CD4-positive, CD25-positive, alpha-beta regulatory T cell (primary cell): ENCODE measurements around the gene NPB. TPM values are rescaled to one million over a fixed set of nuclear protein-coding genes. Genes with fewer than 3 reads are reported as not detected.

Experiments
- ATAC-seq, 2 donors: fragments of 150-1000 bp; cut with Tn5 transposase; one replicate each; pipeline ENCODE4 v1.10.0; 2021; ENCODE audit warnings: low read depth in 2 of 2, moderate number of reproducible peaks in 2 of 2, moderate library complexity in 1 of 2
- DNase-seq, 3 donors: peaks; one replicate each; pipeline versions ENCODE4 v3.0.0 to v3.0.0-alpha.2; 2012 to 2022; ENCODE audit warnings: mixed read lengths in 1 of 3
- H3K27ac ChIP-seq: one replicate; pipeline ENCODE4 v1.7.0; 2013; ENCODE audit warnings: mild to moderate bottlenecking, low read length; ENCODE audit not compliant: insufficient read depth, poor library complexity, severe bottlenecking
- H3K27me3 ChIP-seq: one replicate; pipeline ENCODE4 v1.7.0; 2013; ENCODE audit warnings: low read length; ENCODE audit not compliant: control insufficient read depth, insufficient read depth
- H3K36me3 ChIP-seq: one replicate; pipeline ENCODE4 v1.7.0; 2013; ENCODE audit warnings: mild to moderate bottlenecking, low read length, moderate library complexity; ENCODE audit not compliant: control insufficient read depth, insufficient read depth
- H3K4me1 ChIP-seq: 2 replicates; pipeline ENCODE4 v1.7.0; 2013; ENCODE audit warnings: mild to moderate bottlenecking, low read length; ENCODE audit not compliant: insufficient read depth, control insufficient read depth, poor library complexity, severe bottlenecking
- H3K4me3 ChIP-seq: one replicate; pipeline ENCODE4 v1.7.0; 2013; ENCODE audit warnings: low read depth, mild to moderate bottlenecking, low read length, moderate library complexity
- H3K9me3 ChIP-seq, 2 experiments: 1 replicate in 1 of 2; 2 replicates in 1 of 2; pipeline ENCODE4 v1.7.0; 2013; ENCODE audit warnings: low read length in 2 of 2, mild to moderate bottlenecking in 1 of 2, moderate library complexity in 1 of 2; ENCODE audit not compliant: control insufficient read depth in 2 of 2
- H3K27ac Mint-ChIP-seq, 3 donors: one replicate each; pipeline ENCODE4 v1.8.0; 2020 to 2022; ENCODE audit warnings: mild to moderate bottlenecking in 3 of 3, mixed read lengths in 3 of 3, moderate library complexity in 2 of 3
- H3K27me3 Mint-ChIP-seq: one replicate; pipeline ENCODE4 v1.8.0; 2022; ENCODE audit warnings: mild to moderate bottlenecking, mixed read lengths
- H3K36me3 Mint-ChIP-seq: one replicate; pipeline ENCODE4 v1.8.0; 2020; ENCODE audit warnings: mixed read lengths
- H3K4me1 Mint-ChIP-seq, 4 donors: one replicate each; pipeline ENCODE4 v1.8.0; 2020 to 2022; ENCODE audit warnings: mixed read lengths in 4 of 4, mild to moderate bottlenecking in 1 of 4
- H3K4me3 Mint-ChIP-seq, 4 donors: one replicate each; pipeline ENCODE4 v1.8.0; 2020 to 2022; ENCODE audit warnings: mild to moderate bottlenecking in 4 of 4, mixed read lengths in 4 of 4, moderate library complexity in 3 of 4
- H3K9me3 Mint-ChIP-seq, 7 donors: one replicate each; pipeline ENCODE4 v1.8.0; 2020 to 2022; ENCODE audit warnings: mixed read lengths in 7 of 7, mild to moderate bottlenecking in 3 of 7, moderate library complexity in 2 of 7
- polyA plus RNA-seq, 4 donors: library from polyadenylated mRNA; unstranded; fragments of 300-500 nt; fragmentation: Illumina TruSeq; gene quantifications; one replicate each; pipeline ENCODE4 v1.2.3, GENCODE V29; 2021
- total RNA-seq: library from RNA; stranded (reverse); gene quantifications from one replicate; pipeline ENCODE4 v1.2.3, GENCODE V29; 2022

The NPB gene
- total and polyA plus RNA-seq, 5 donors from 2014 or later, result 0.10 TPM; not detected in 4

- peak overlapping the region; percentile 48 to 96 (median 64) for H3K4me3 Mint-ChIP-seq
- H3K27ac ChIP-seq, result no peak overlapping the region
- no peaks in the 10 kb centered on the region for H3K27me3 ChIP-seq
- peaks cover 22% of the 10 kb centered on the region for H3K4me1 ChIP-seq
- DNase-seq (no peak), ATAC-seq (no peak)
- H3K9me3 ChIP-seq, result no peaks in the 10 kb centered on the region
- H3K27me3 Mint-ChIP-seq, result no peaks in the 10 kb centered on the region
- H3K4me1 Mint-ChIP-seq, result peaks cover 0 to 30% (median 4%) of the 10 kb centered on the region in 4 donors
- H3K4me3 ChIP-seq, result no peak overlapping the region
- peak overlapping the region in 1 of 3 donors; percentile 66 for H3K27ac Mint-ChIP-seq
- H3K9me3 Mint-ChIP-seq, result no peaks in the 10 kb centered on the region
- peaks cover 42% of the 10 kb centered on the region for H3K36me3 ChIP-seq
- H3K36me3 Mint-ChIP-seq, result peaks cover 17% of the 10 kb centered on the region
Observed at GRCh38 chr17:81888105-81888987, 13.7 kb upstream of the NPB start.

GRCh38 chr17:81888988-81889595, 12.9 kb upstream of the NPB start:
- H3K4me1 Mint-ChIP-seq, result peaks cover 0 to 34% (median 4%) of the 10 kb centered on the region in 4 donors
- DNase-seq (no peak), ATAC-seq (no peak)
- H3K9me3 Mint-ChIP-seq, result no peaks in the 10 kb centered on the region
- H3K4me1 ChIP-seq, result peaks cover 22% of the 10 kb centered on the region
- no peak overlapping the region for H3K27ac ChIP-seq
- H3K4me3 ChIP-seq, result no peak overlapping the region
- peak overlapping the region; percentile 58 to 96 (median 70) for H3K4me3 Mint-ChIP-seq
- no peaks in the 10 kb centered on the region for H3K9me3 ChIP-seq
- H3K36me3 Mint-ChIP-seq, result peaks cover 17% of the 10 kb centered on the region
- no peaks in the 10 kb centered on the region for H3K27me3 ChIP-seq
- peaks cover 42% of the 10 kb centered on the region for H3K36me3 ChIP-seq
- no peak overlapping the region for H3K27ac Mint-ChIP-seq
- no peaks in the 10 kb centered on the region for H3K27me3 Mint-ChIP-seq

GRCh38 chr17:81889602-81890001, 12.4 kb upstream of the NPB start:
- peak overlapping the region; percentile 65 for H3K4me3 ChIP-seq
- H3K27me3 ChIP-seq, result no peaks in the 10 kb centered on the region
- Mint-ChIP-seq H3K4me3 (peak overlapping the region; percentile 64 to 96 (median 90)), H3K4me1 (peaks cover 0 to 34% (median 4%) of the 10 kb centered on the region in 4 donors), H3K27me3 (no peaks in the 10 kb centered on the region), H3K27ac (no peak overlapping the region), H3K36me3 (peaks cover 17% of the 10 kb centered on the region), H3K9me3 (no peaks in the 10 kb centered on the region)
- peak overlapping the region; percentile 85 for H3K27ac ChIP-seq
- DNase-seq (no peak), ATAC-seq (no peak)
- H3K9me3 ChIP-seq, result no peaks in the 10 kb centered on the region
- peaks cover 22% of the 10 kb centered on the region for H3K4me1 ChIP-seq
- peaks cover 44% of the 10 kb centered on the region for H3K36me3 ChIP-seq

- DNase-seq (peak in 2 of 3 donors; percentile 16 to 52), ATAC-seq (no peak)
- Histone ChIP-seq H3K9me3 (no peaks in the 10 kb centered on the region), H3K27me3 (no peaks in the 10 kb centered on the region), H3K36me3 (peaks cover 49% of the 10 kb centered on the region), H3K4me3 (peak overlapping the region; percentile 65), H3K27ac (peak overlapping the region; percentile 85), H3K4me1 (peaks cover 22% of the 10 kb centered on the region)
- Mint-ChIP-seq H3K4me1 (peaks cover 0 to 31% (median 2%) of the 10 kb centered on the region in 4 donors), H3K4me3 (peak overlapping the region; percentile 86 to 96 (median 91)), H3K9me3 (no peaks in the 10 kb centered on the region), H3K27me3 (no peaks in the 10 kb centered on the region), H3K27ac (peak overlapping the region; percentile 83 to 94 (median 93)), H3K36me3 (peaks cover 16% of the 10 kb centered on the region)
Observed at GRCh38 chr17:81890447-81891302, 11.4 kb upstream of the NPB start.

GRCh38 chr17:81891303-81891552, 10.8 kb upstream of the NPB start:
- no peaks in the 10 kb centered on the region for H3K9me3 ChIP-seq
- Mint-ChIP-seq H3K9me3 (no peaks in the 10 kb centered on the region), H3K27ac (peak overlapping the region; percentile 94 to 99 (median 98)), H3K4me1 (peaks cover 0 to 30% (median 1%) of the 10 kb centered on the region in 4 donors), H3K36me3 (peaks cover 14% of the 10 kb centered on the region), H3K27me3 (no peaks in the 10 kb centered on the region), H3K4me3 (peak overlapping the region; percentile 93 to 97 (median 96))
- H3K4me3 ChIP-seq, result no peak overlapping the region
- H3K36me3 ChIP-seq, result peaks cover 45% of the 10 kb centered on the region
- peak overlapping the region; percentile 85 for H3K27ac ChIP-seq
- peaks cover 22% of the 10 kb centered on the region for H3K4me1 ChIP-seq
- DNase-seq (no peak), ATAC-seq (no peak)
- H3K27me3 ChIP-seq, result no peaks in the 10 kb centered on the region

GRCh38 chr17:81895400-81895799, 6.6 kb upstream of the NPB start:
- Histone ChIP-seq H3K9me3 (no peaks in the 10 kb centered on the region), H3K36me3 (peaks cover 44% of the 10 kb centered on the region), H3K27ac (no peak overlapping the region), H3K4me1 (peaks cover 11% of the 10 kb centered on the region), H3K4me3 (no peak overlapping the region), H3K27me3 (no peaks in the 10 kb centered on the region)
- no peak for ATAC-seq
- no peak for DNase-seq
- Mint-ChIP-seq H3K27me3 (no peaks in the 10 kb centered on the region), H3K4me1 (peaks cover 0 to 15% (median 0%) of the 10 kb centered on the region in 4 donors), H3K27ac (peak overlapping the region in 1 of 3 donors; percentile 60), H3K4me3 (peak overlapping the region in 2 of 4 donors; percentile 4 to 29), H3K36me3 (peaks cover 15% of the 10 kb centered on the region), H3K9me3 (no peaks in the 10 kb centered on the region)

GRCh38 chr17:81898029-81898866, 3.8 kb upstream of the NPB start:
- H3K27ac Mint-ChIP-seq, result no peak overlapping the region
- Histone ChIP-seq H3K36me3 (peaks cover 44% of the 10 kb centered on the region), H3K27ac (no peak overlapping the region), H3K27me3 (no peaks in the 10 kb centered on the region), H3K4me3 (no peak overlapping the region), H3K4me1 (peaks cover 12% of the 10 kb centered on the region), H3K9me3 (no peaks in the 10 kb centered on the region)
- peaks cover 0 to 14% (median 3%) of the 10 kb centered on the region in 4 donors for H3K4me1 Mint-ChIP-seq
- no peak for DNase-seq
- no peak for ATAC-seq
- H3K9me3 Mint-ChIP-seq, result no peaks in the 10 kb centered on the region
- H3K27me3 Mint-ChIP-seq, result peaks cover 9% of the 10 kb centered on the region
- peak overlapping the region in 1 of 4 donors; percentile 60 for H3K4me3 Mint-ChIP-seq
- H3K36me3 Mint-ChIP-seq, result peaks cover 21% of the 10 kb centered on the region
